Trophoblast cell (in vitro differentiated cells and primary cell): ENCODE data around the gene ZFP36. TPM values are rescaled to one million over a fixed set of nuclear protein-coding genes. Genes with fewer than 3 reads are reported as not detected.

Experiments
- DNase-seq, 2 donors: peaks; one replicate each; pipeline ENCODE4 v3.0.0-alpha.2; 2016
- H2AFZ ChIP-seq: 2 replicates; pipeline ENCODE4 v1.6.1; 2013; ENCODE audit warnings: low read length, moderate library complexity, mild to moderate bottlenecking; ENCODE audit not compliant: insufficient read depth, poor library complexity
- H2AK5ac ChIP-seq: 2 replicates; pipeline ENCODE4 v1.6.1; 2013; ENCODE audit warnings: mild to moderate bottlenecking, low read length
- H2BK120ac ChIP-seq: 2 replicates; pipeline ENCODE4 v1.6.1; 2013; ENCODE audit warnings: low read length, mild to moderate bottlenecking, moderate library complexity; ENCODE audit not compliant: insufficient read depth, poor library complexity
- H2BK12ac ChIP-seq: 2 replicates; pipeline ENCODE4 v1.6.1; 2013; ENCODE audit warnings: mild to moderate bottlenecking, low read length, moderate library complexity
- H2BK5ac ChIP-seq: 2 replicates; pipeline ENCODE4 v1.6.1; 2013; ENCODE audit warnings: low read length, low read depth, moderate library complexity, mild to moderate bottlenecking; ENCODE audit not compliant: poor library complexity
- H3K14ac ChIP-seq: 2 replicates; pipeline ENCODE4 v1.6.1; 2013; ENCODE audit warnings: mild to moderate bottlenecking, low read length
- H3K18ac ChIP-seq: 2 replicates; pipeline ENCODE4 v1.6.1; 2013; ENCODE audit warnings: mild to moderate bottlenecking, low read length
- H3K23ac ChIP-seq: 2 replicates; pipeline ENCODE4 v1.6.1; 2013; ENCODE audit warnings: low read length
- H3K27ac ChIP-seq: 2 replicates; pipeline ENCODE4 v1.5.1; 2013; ENCODE audit warnings: low read depth, mild to moderate bottlenecking, inconsistent platforms, low read length, moderate library complexity
- H3K27me3 ChIP-seq: 2 replicates; pipeline ENCODE4 v1.6.1; 2013; ENCODE audit warnings: inconsistent platforms, mild to moderate bottlenecking, low read length, moderate library complexity; ENCODE audit not compliant: insufficient read depth
- H3K36me3 ChIP-seq, 2 experiments: 1 replicate in 1 of 2; 2 replicates in 1 of 2; pipeline ENCODE4 v1.6.1; 2013; ENCODE audit warnings: low read length in 2 of 2, mild to moderate bottlenecking in 2 of 2, moderate library complexity in 1 of 2; ENCODE audit not compliant: insufficient read depth in 2 of 2, control insufficient read depth in 1 of 2
- H3K4ac ChIP-seq: 2 replicates; pipeline ENCODE4 v1.6.1; 2013; ENCODE audit warnings: low read depth, mild to moderate bottlenecking, low read length, moderate library complexity
- H3K4me1 ChIP-seq, 2 experiments: 1 replicate in 1 of 2; 2 replicates in 1 of 2; pipeline ENCODE4 v1.6.1; 2013; ENCODE audit warnings: low read length in 2 of 2, mild to moderate bottlenecking in 2 of 2, moderate library complexity in 1 of 2; ENCODE audit not compliant: insufficient read depth in 2 of 2, control insufficient read depth in 1 of 2
- H3K4me2 ChIP-seq: 2 replicates; pipeline ENCODE4 v1.6.1; 2013; ENCODE audit warnings: inconsistent platforms, mild to moderate bottlenecking, low read length, moderate library complexity
- H3K4me3 ChIP-seq: 2 replicates; pipeline ENCODE4 v1.5.1; 2013; ENCODE audit warnings: mild to moderate bottlenecking, low read depth, low read length, inconsistent platforms
- H3K79me1 ChIP-seq: one replicate; pipeline ENCODE4 v1.6.1; 2013; ENCODE audit warnings: low read length
- H3K79me2 ChIP-seq: 2 replicates; pipeline ENCODE4 v1.6.1; 2013; ENCODE audit warnings: low read length, mild to moderate bottlenecking; ENCODE audit not compliant: control insufficient read depth, insufficient read depth, poor library complexity
- H3K9ac ChIP-seq: 2 replicates; pipeline ENCODE4 v1.6.1; 2013; ENCODE audit warnings: mild to moderate bottlenecking, low read length
- H3K9me3 ChIP-seq: 2 replicates; pipeline ENCODE4 v1.6.1; 2013; ENCODE audit warnings: low read depth, mild to moderate bottlenecking, control low read depth, inconsistent platforms, low read length; ENCODE audit not compliant: insufficient read depth
- H4K12ac ChIP-seq: 2 replicates; pipeline ENCODE4 v1.6.1; 2013; ENCODE audit warnings: low read depth, mild to moderate bottlenecking, low read length, moderate library complexity
- H4K8ac ChIP-seq: 2 replicates; pipeline ENCODE4 v1.6.1; 2013; ENCODE audit warnings: low read depth, mild to moderate bottlenecking, low read length, moderate library complexity
- H4K91ac ChIP-seq: one replicate; pipeline ENCODE4 v1.6.1; 2013; ENCODE audit warnings: low read depth, mild to moderate bottlenecking, low read length, moderate library complexity
- WGBS: extraction: QIAGEN DNeasy Blood & Tissue Kit; methylation state at CpG from one replicate; pipeline ENCODE4 v1.1.7; 2013; ENCODE audit warnings: missing lambda C conversion rate; ENCODE audit not compliant: insufficient read length, insufficient coverage; ENCODE audit errors: extremely low coverage; 5-methylcytosine and 5-hydroxymethylcytosine counted together
- polyA plus RNA-seq: library from polyadenylated mRNA; stranded (reverse); fragments of 200-250 nt; gene quantifications from 2 replicates; pipeline ENCODE4 v1.2.3, GENCODE V29; 2013

Gene ZFP36
- polyA plus RNA-seq, result 34.2 and 35.4 TPM in 2 replicates

DNA sequence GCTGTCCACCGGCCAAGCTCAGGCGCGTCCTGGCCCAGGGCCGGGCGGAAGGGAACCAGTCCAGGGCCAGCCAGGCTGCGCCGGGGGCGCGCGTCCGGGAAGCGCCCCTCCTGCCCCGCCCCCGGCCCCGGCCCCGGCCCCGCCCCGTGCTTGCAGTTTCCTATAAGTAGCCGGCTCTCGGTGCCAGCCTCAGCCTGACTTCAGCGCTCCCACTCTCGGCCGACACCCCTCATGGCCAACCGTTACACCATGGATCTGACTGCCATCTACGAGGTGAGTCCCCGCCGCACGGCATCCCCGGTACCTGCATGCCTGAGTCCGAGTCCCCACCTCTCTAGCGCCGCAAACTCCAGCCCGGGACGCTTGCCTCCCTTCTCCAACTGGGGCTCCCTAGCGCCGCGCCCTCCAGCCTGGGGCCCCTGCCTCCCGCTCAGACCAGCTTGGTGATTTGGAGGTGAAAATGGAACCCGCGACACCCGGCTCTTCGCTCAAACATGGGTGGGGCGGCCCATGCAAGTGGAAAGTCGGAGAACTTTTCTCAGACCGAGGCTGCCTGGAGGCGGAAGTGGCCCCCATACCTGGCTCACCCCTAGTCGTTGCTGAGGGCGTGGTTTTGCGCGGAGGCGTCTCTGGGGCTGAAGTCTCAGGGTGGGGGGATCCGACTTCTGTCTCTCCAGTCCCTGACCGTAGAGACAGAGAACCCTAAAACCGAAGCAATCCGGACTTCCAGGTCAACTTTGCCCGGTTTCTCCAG, at the start of gene ZFP36:
ZFP36 (plus strand) TSS at position 192 of the 754 bp plus-strand sequence; CDS start at position 250, 58 bp downstream.
- Histone ChIP-seq H3K18ac (peak within 1 kb of the TSS; percentile 98), H2AFZ (peak within 1 kb of the TSS; percentile 19), H3K14ac (peak within 1 kb of the TSS; percentile 99), H2BK5ac (peak within 1 kb of the TSS; percentile 90), H4K91ac (peak within 1 kb of the TSS; percentile 93), H3K79me2 (peaks cover 35% of the 10 kb centered on the region), H3K9ac (peak within 1 kb of the TSS; percentile 97), H4K12ac (peak within 1 kb of the TSS; percentile 77), H3K79me1 (peaks cover 45% of the 10 kb centered on the region), H3K27me3 (no peaks in the 10 kb centered on the region), H2AK5ac (peak within 1 kb of the TSS; percentile 99), H3K23ac (no peak within 1 kb of the TSS), H3K4me1 (peaks cover 30 to 48% of the 10 kb centered on the region in 2 experiments), H4K8ac (peak within 1 kb of the TSS; percentile 87), H3K36me3 (peaks cover 12 to 13% of the 10 kb centered on the region in 2 experiments), H3K4me2 (peak within 1 kb of the TSS; percentile 81), H3K4me3 (peak within 1 kb of the TSS; percentile 96), H3K9me3 (no peaks in the 10 kb centered on the region), H2BK120ac (peak within 1 kb of the TSS; percentile 89), H2BK12ac (peak within 1 kb of the TSS; percentile 79), H3K4ac (peak within 1 kb of the TSS; percentile 100), H3K27ac (peak within 1 kb of the TSS; percentile 94)
- peak; percentile 69 to 84 for DNase-seq
- no CpG with 5 or more reads among the region's 56 CpGs for WGBS

DNA sequence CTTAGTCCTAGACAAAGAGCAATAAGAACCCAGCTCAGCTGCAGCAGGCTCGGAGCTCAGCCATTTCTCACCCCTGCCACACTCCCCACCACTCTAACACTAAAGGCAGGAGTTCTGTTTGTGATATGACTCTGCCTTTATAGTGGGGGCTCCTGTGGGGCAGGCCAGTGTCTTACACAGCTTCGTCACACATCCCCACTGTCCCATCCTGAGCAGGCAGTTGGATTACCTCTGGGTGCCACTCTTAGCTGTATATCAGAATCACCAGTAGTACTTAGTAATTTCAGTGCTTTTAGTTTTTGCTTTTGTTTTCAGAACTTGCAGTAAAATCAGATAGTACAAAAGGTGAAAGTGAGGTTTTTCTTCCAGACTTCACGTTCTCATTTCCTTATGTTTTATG, 47.6 kb upstream of the ZFP36 start:
- Histone ChIP-seq H2AK5ac (no peak overlapping the region), H3K18ac (no peak overlapping the region), H3K14ac (no peak overlapping the region), H2BK12ac (no peak overlapping the region), H3K4me3 (no peak overlapping the region), H4K8ac (no peak overlapping the region), H3K9me3 (no peaks in the 10 kb centered on the region), H3K79me2 (no peaks in the 10 kb centered on the region), H2AFZ (no peak overlapping the region), H2BK5ac (no peak overlapping the region), H3K4me1 (peaks cover 5 to 7% of the 10 kb centered on the region in 2 experiments), H3K79me1 (no peaks in the 10 kb centered on the region), H3K4ac (no peak overlapping the region), H3K9ac (no peak overlapping the region), H3K23ac (no peak overlapping the region), H3K27ac (no peak overlapping the region), H4K12ac (no peak overlapping the region), H3K36me3 (peaks cover 54 to 69% of the 10 kb centered on the region in 2 experiments), H4K91ac (no peak overlapping the region), H3K4me2 (no peak overlapping the region), H2BK120ac (no peak overlapping the region), H3K27me3 (no peaks in the 10 kb centered on the region)
- WGBS, result no CpG with 5 or more reads among the region's 3 CpGs
- no peak for DNase-seq

DNA sequence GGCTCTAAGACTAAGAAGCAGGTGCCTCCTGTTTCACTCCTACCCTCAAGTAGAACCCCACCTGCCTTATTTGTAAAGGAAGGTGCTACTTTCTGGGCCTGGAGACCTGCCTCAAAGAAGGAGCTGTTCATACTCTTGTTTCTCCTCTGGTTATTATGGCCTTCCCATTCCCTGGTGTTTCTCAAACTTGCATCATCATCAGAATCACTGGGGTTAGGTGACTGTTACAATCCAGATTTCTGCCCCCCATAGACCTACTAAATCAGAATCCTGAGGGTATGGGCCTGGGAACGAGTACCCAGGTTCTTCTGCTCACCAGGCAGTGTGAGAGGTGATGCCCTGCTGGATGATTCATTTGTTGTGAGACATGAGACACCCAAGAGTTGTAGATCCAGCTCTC, 46.0 kb upstream of the ZFP36 start:
- no peak for DNase-seq
- no peaks in the 10 kb centered on the region for H3K79me1 ChIP-seq
- H3K14ac ChIP-seq, result no peak overlapping the region
- H3K27ac ChIP-seq, result no peak overlapping the region
- no peak overlapping the region for H2BK5ac ChIP-seq
- no peak overlapping the region for H3K23ac ChIP-seq
- no peak overlapping the region for H3K9ac ChIP-seq
- H3K18ac ChIP-seq, result no peak overlapping the region
- H3K4me3 ChIP-seq, result no peak overlapping the region
- H4K91ac ChIP-seq, result no peak overlapping the region
- peaks cover 5 to 7% of the 10 kb centered on the region in 2 experiments for H3K4me1 ChIP-seq
- no peak overlapping the region for H3K4me2 ChIP-seq
- H4K8ac ChIP-seq, result no peak overlapping the region
- no peak overlapping the region for H2BK12ac ChIP-seq
- H3K36me3 ChIP-seq, result peaks cover 49 to 69% of the 10 kb centered on the region in 2 experiments
- H4K12ac ChIP-seq, result no peak overlapping the region
- no peaks in the 10 kb centered on the region for H3K27me3 ChIP-seq
- WGBS, result no CpG with 5 or more reads among the region's 1 CpG
- H3K79me2 ChIP-seq, result no peaks in the 10 kb centered on the region
- H3K9me3 ChIP-seq, result no peaks in the 10 kb centered on the region
- no peak overlapping the region for H2AK5ac ChIP-seq
- H3K4ac ChIP-seq, result no peak overlapping the region
- no peak overlapping the region for H2AFZ ChIP-seq
- H2BK120ac ChIP-seq, result no peak overlapping the region

DNA sequence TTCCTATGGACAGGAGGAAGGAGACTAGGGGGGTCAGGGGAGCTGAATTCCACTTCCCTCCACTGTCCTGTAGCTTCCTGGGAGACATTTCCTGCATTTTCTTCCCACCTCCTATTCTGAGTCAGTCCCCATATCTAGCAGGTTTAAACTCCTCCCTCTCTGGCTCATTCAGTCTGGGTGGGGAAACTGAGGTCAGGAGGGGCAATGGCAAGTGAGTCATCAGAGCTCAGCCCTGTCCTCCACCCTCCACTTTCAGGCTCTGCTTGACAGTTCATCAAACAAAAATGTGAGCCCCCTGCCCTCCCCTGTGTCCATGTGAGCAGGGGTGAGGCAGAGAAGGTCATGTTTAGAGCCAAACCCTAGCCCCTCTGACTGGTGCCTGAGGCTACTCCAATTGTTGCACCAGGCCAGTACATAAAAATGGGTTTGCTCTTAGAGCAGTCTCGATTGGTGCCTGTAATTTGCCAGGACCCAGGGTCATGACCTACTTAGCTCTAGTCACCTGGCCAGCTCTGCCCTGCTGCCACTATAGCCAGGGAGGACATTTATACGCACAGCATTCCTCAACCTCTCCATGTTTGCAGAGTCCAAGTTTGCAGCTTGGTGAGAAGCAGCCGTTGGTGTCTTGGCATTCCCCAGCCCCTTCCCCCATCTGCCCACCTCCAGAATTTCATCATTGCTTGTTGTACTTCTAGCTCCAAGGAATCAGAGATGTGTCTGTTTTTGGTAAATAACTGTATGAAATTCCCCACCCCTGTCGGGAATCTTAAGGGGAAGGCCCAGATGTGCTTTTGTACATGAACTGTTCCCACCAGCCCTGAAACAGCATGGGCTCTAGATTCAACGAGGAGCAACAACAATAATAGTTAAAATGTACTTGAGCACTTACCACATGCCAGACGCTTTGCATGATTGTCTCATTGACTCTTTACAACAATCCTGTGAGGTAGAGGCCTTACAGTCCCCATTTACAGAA, 43.7 kb upstream of the ZFP36 start:
- Histone ChIP-seq H2BK5ac (no peak overlapping the region), H3K27me3 (no peaks in the 10 kb centered on the region), H4K8ac (no peak overlapping the region), H2BK12ac (no peak overlapping the region), H2AFZ (no peak overlapping the region), H3K36me3 (peaks cover 35 to 54% of the 10 kb centered on the region in 2 experiments), H4K12ac (no peak overlapping the region), H3K4me1 (peaks cover 5 to 7% of the 10 kb centered on the region in 2 experiments), H3K4me2 (no peak overlapping the region), H4K91ac (no peak overlapping the region), H3K27ac (peak overlapping the region; percentile 13), H2AK5ac (no peak overlapping the region), H3K79me1 (no peaks in the 10 kb centered on the region), H3K9me3 (no peaks in the 10 kb centered on the region), H3K14ac (no peak overlapping the region), H3K79me2 (no peaks in the 10 kb centered on the region), H3K4ac (no peak overlapping the region), H3K23ac (no peak overlapping the region), H3K18ac (no peak overlapping the region), H2BK120ac (no peak overlapping the region), H3K9ac (no peak overlapping the region), H3K4me3 (no peak overlapping the region)
- WGBS, result no CpG with 5 or more reads among the region's 6 CpGs
- DNase-seq, result no peak
